DND-41 (cell line): ENCODE data around the gene ACVRL1.

Source experiments
- ATAC-seq: fragments of 200-7000 bp; cut with Tn5 transposase; 3 replicates; pipeline ENCODE4 v1.9.1; 2021; ENCODE audit warnings: low read depth; ENCODE audit not compliant: insufficient read depth
- DNase-seq: peaks from one replicate; pipeline ENCODE4 v3.0.0-alpha.2; 2020
- H2AFZ ChIP-seq: 2 replicates; pipeline ENCODE4 v1.6.0; 2012; ENCODE audit warnings: low read depth, low read length
- H3K27ac ChIP-seq: 2 replicates; pipeline ENCODE4 v1.5.1; 2012; ENCODE audit warnings: low read length, inconsistent platforms
- H3K27me3 ChIP-seq: fragments of 200-600 bp; sonication (generic); 2 replicates; pipeline ENCODE4 v1.6.0; 2012; ENCODE audit warnings: low read length, mild to moderate bottlenecking, inconsistent platforms; ENCODE audit not compliant: insufficient read depth, poor library complexity
- H3K36me3 ChIP-seq: 2 replicates; pipeline ENCODE4 v1.5.1; 2012; ENCODE audit warnings: low read length, inconsistent platforms; ENCODE audit not compliant: insufficient read depth
- H3K4me1 ChIP-seq: 2 replicates; pipeline ENCODE4 v1.5.1; 2012; ENCODE audit warnings: mild to moderate bottlenecking, low read length; ENCODE audit not compliant: insufficient read depth
- H3K4me2 ChIP-seq: 2 replicates; pipeline ENCODE4 v1.6.0; 2012; ENCODE audit warnings: mild to moderate bottlenecking, moderate library complexity, low read length, inconsistent platforms; ENCODE audit not compliant: insufficient read depth
- H3K4me3 ChIP-seq, 2 experiments: fragments of 200-600 bp in 1 of 2; shearing (Covaris generic) in 1 of 2; 2 replicates each; pipeline ENCODE4 v1.5.1; 2012 to 2016; ENCODE audit warnings: inconsistent platforms in 2 of 2, low read length in 2 of 2, mild to moderate bottlenecking in 2 of 2, low read depth in 1 of 2, moderate library complexity in 1 of 2
- H3K79me2 ChIP-seq: 2 replicates; pipeline ENCODE4 v1.6.0; 2012; ENCODE audit warnings: low read length, inconsistent platforms; ENCODE audit not compliant: insufficient read depth
- H3K9ac ChIP-seq: 2 replicates; pipeline ENCODE4 v1.6.0; 2012; ENCODE audit warnings: low read depth, mild to moderate bottlenecking, inconsistent platforms, low read length, moderate library complexity
- H3K9me3 ChIP-seq: 2 replicates; pipeline ENCODE4 v1.5.1; 2012; ENCODE audit warnings: low read length, moderate library complexity, mild to moderate bottlenecking, inconsistent platforms; ENCODE audit not compliant: insufficient read depth, severe bottlenecking
- H4K20me1 ChIP-seq: 2 replicates; pipeline ENCODE4 v1.6.0; 2012; ENCODE audit warnings: low read length; ENCODE audit not compliant: insufficient read depth
- EZH2 ChIP-seq: IDR thresholded peaks from 3 replicates; pipeline ENCODE4 v1.6.1; 2012; ENCODE audit warnings: borderline replicate concordance, low read depth, mild to moderate bottlenecking, moderate library complexity, low read length, inconsistent platforms; ENCODE audit not compliant: severe bottlenecking
- TF ChIP-seq, protein P1 (sequence below): IDR thresholded peaks from 2 replicates; pipeline ENCODE4 v1.5.1; 2012; ENCODE audit warnings: borderline replicate concordance, low read length, moderate library complexity, mild to moderate bottlenecking; ENCODE audit not compliant: poor library complexity, severe bottlenecking; ENCODE audit errors: extremely low read depth

The ACVRL1 gene

GRCh38 chr12:51972849-51973273 lies 65.6 kb downstream of the ACVRL1 start:
- Histone ChIP-seq H3K9me3 (no peaks in the 10 kb centered on the region), H3K27ac (no peak overlapping the region), H4K20me1 (peaks cover 45% of the 10 kb centered on the region; the same call in 1 of the 2 replicates), H3K36me3 (peaks cover 25% of the 10 kb centered on the region), H3K4me2 (no peak overlapping the region), H3K27me3 (no peaks in the 10 kb centered on the region), H3K79me2 (peaks cover 45% of the 10 kb centered on the region), H3K9ac (no peak overlapping the region), H3K4me3 (no peak overlapping the region), H2AFZ (no peak overlapping the region), H3K4me1 (peaks cover 13% of the 10 kb centered on the region)
- no peak for TF ChIP-seq EZH2
- TF ChIP-seq, protein P1, sequence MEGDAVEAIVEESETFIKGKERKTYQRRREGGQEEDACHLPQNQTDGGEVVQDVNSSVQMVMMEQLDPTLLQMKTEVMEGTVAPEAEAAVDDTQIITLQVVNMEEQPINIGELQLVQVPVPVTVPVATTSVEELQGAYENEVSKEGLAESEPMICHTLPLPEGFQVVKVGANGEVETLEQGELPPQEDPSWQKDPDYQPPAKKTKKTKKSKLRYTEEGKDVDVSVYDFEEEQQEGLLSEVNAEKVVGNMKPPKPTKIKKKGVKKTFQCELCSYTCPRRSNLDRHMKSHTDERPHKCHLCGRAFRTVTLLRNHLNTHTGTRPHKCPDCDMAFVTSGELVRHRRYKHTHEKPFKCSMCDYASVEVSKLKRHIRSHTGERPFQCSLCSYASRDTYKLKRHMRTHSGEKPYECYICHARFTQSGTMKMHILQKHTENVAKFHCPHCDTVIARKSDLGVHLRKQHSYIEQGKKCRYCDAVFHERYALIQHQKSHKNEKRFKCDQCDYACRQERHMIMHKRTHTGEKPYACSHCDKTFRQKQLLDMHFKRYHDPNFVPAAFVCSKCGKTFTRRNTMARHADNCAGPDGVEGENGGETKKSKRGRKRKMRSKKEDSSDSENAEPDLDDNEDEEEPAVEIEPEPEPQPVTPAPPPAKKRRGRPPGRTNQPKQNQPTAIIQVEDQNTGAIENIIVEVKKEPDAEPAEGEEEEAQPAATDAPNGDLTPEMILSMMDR = no peak
- ATAC-seq = no peak
- no peak for DNase-seq
